Nephron progenitor cell (in vitro differentiated cells): Measurements from ENCODE around the gene HGS.

Experiments
- DNase-seq: peaks from one replicate; pipeline ENCODE4 v3.0.0; 2021
- H3K27ac Mint-ChIP-seq: 2 replicates; pipeline ENCODE4 v1.8.0; 2021; ENCODE audit warnings: mild to moderate bottlenecking, moderate library complexity, mixed read lengths
- H3K27me3 Mint-ChIP-seq: 2 replicates; pipeline ENCODE4 v1.8.0; 2021; ENCODE audit warnings: mild to moderate bottlenecking, low read depth, mixed read lengths; ENCODE audit not compliant: poor library complexity
- H3K36me3 Mint-ChIP-seq: 2 replicates; pipeline ENCODE4 v1.8.0; 2021; ENCODE audit warnings: low read depth, mixed read lengths
- H3K4me1 Mint-ChIP-seq: 2 replicates; pipeline ENCODE4 v1.8.0; 2021; ENCODE audit warnings: mixed read lengths
- H3K4me3 Mint-ChIP-seq: 2 replicates; pipeline ENCODE4 v1.8.0; 2021; ENCODE audit warnings: mild to moderate bottlenecking, moderate library complexity, mixed read lengths
- H3K9me3 Mint-ChIP-seq: 2 replicates; pipeline ENCODE4 v1.8.0; 2021; ENCODE audit warnings: mild to moderate bottlenecking, moderate library complexity, mixed read lengths
- TF ChIP-seq, protein P1 (sequence below): fragments of 200-600 bp; sonication (generic); IDR thresholded peaks from 2 replicates; pipeline ENCODE4 v1.5.0; 2021; ENCODE audit warnings: antibody characterized with exemption

HGS gene, protein sequence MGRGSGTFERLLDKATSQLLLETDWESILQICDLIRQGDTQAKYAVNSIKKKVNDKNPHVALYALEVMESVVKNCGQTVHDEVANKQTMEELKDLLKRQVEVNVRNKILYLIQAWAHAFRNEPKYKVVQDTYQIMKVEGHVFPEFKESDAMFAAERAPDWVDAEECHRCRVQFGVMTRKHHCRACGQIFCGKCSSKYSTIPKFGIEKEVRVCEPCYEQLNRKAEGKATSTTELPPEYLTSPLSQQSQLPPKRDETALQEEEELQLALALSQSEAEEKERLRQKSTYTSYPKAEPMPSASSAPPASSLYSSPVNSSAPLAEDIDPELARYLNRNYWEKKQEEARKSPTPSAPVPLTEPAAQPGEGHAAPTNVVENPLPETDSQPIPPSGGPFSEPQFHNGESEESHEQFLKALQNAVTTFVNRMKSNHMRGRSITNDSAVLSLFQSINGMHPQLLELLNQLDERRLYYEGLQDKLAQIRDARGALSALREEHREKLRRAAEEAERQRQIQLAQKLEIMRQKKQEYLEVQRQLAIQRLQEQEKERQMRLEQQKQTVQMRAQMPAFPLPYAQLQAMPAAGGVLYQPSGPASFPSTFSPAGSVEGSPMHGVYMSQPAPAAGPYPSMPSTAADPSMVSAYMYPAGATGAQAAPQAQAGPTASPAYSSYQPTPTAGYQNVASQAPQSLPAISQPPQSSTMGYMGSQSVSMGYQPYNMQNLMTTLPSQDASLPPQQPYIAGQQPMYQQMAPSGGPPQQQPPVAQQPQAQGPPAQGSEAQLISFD

DNA sequence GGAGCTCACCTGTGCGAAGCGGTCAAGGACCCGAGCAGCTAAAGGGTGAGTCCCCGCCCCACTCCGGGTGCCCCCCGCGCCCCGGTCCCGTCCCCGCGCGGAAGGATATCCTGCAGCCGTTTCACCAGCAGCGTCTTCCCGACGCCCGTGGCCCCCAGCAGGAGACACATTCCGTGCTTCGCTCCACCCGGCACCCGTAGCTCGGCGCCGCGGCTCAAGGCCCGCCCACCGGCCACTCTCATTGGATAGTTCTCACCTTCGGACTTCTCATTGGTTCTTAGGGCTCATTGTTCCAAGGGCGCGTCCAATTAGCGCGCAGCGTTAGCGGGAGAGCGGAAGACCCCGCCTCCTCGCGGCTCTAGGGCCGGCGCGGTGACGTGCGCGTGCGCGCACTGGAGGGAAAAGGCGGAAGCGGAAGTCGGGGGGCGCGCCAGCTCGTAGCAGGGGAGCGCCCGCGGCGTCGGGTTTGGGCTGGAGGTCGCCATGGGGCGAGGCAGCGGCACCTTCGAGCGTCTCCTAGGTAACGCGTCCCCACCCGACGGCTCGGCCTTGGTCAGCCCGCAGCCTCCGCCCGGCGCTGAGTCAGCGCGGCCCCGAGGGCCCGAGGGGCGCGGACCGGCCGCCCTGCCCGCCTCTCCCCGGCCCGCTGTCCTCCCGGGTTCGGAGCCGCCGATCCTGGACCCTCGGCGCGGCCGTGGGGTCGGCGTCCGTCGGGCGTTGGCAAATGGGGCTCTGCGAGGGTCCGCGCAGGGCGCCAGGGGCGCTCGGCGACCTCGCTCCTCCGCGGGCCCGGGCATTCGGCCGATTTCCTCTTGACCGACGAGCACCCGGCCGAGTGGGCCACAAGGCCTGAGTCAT, at the start of gene HGS, which contains the start of gene ARL16:
TSS of gene HGS (plus strand) at position 428 of the 858 bp plus-strand sequence. CDS start at position 484, 56 bp downstream.
TSS of gene ARL16 (minus strand) at position 214 of the 858 bp plus-strand sequence. CDS start at position 170, 44 bp downstream.
- H3K27ac Mint-ChIP-seq: peak within 1 kb of the TSS; percentile 95
- TF ChIP-seq, protein P1, sequence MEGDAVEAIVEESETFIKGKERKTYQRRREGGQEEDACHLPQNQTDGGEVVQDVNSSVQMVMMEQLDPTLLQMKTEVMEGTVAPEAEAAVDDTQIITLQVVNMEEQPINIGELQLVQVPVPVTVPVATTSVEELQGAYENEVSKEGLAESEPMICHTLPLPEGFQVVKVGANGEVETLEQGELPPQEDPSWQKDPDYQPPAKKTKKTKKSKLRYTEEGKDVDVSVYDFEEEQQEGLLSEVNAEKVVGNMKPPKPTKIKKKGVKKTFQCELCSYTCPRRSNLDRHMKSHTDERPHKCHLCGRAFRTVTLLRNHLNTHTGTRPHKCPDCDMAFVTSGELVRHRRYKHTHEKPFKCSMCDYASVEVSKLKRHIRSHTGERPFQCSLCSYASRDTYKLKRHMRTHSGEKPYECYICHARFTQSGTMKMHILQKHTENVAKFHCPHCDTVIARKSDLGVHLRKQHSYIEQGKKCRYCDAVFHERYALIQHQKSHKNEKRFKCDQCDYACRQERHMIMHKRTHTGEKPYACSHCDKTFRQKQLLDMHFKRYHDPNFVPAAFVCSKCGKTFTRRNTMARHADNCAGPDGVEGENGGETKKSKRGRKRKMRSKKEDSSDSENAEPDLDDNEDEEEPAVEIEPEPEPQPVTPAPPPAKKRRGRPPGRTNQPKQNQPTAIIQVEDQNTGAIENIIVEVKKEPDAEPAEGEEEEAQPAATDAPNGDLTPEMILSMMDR: no peak
- H3K9me3 Mint-ChIP-seq: no peaks in the 10 kb centered on the region
- peaks cover 9% of the 10 kb centered on the region for H3K36me3 Mint-ChIP-seq
- DNase-seq: peak; percentile 98
- peak within 1 kb of the TSS; percentile 93 for H3K4me3 Mint-ChIP-seq
- peaks cover 2% of the 10 kb centered on the region for H3K27me3 Mint-ChIP-seq
- peaks cover 30% of the 10 kb centered on the region for H3K4me1 Mint-ChIP-seq

DNA sequence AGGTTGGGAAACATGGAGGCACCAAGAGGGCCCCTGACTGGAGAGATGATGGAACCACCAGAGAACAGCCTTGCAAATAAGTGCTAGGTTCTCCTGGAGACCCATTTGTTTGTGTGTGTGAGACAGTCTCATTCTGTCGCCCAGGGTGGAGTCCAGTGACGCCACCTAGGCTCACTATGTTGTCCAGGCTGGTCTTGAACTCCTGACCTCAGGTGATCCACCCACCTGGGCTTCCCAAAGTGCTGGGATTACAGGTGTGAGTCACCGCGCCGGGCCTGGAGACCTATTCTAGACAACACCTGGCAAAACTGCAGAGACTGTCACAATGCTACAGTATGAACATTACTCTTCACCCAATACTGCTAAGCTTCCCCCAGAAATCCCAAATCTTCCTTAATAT, 48.4 kb upstream of the HGS start:
- H3K27ac Mint-ChIP-seq: peak overlapping the region; percentile 93
- H3K27me3 Mint-ChIP-seq: peaks cover 3% of the 10 kb centered on the region

DNA sequence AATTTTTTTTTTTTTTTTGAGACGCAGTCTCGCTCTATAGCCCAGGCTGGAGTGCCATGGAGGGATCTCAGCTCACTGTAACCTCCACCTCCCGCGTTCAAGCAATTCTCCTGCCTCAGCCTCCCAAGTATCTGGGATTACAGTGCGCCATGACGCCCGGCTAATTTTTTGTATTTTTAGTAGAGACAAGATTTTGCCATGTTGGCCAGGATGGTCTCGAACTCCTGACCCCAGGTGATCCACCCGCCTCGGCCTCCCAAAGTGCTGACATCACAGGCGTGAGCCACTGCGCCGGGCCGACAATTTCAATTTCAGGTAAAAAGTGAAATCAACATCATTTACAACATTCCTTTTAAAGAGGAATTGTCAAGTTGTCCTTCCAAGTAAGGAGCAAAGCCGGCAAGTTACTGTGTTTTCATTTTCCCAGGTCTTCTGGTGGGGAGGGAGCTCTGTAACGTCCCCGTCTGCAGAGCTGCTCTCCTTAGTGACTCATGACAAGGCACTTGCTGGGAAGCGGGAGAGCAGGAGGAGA, 47.8 kb upstream of the HGS start:
- H3K4me3 Mint-ChIP-seq: peak overlapping the region; percentile 94
- TF ChIP-seq, protein P1: no peak
- H3K27me3 Mint-ChIP-seq: peaks cover 3% of the 10 kb centered on the region
- no peak for DNase-seq
- peaks cover 13% of the 10 kb centered on the region for H3K36me3 Mint-ChIP-seq
- peak overlapping the region; percentile 93 for H3K27ac Mint-ChIP-seq
- H3K4me1 Mint-ChIP-seq: peaks cover 31% of the 10 kb centered on the region
- no peaks in the 10 kb centered on the region for H3K9me3 Mint-ChIP-seq

More for the DNA sequence above, 48.4 kb upstream of the HGS start:
- no peaks in the 10 kb centered on the region for H3K9me3 Mint-ChIP-seq
- peaks cover 31% of the 10 kb centered on the region for H3K4me1 Mint-ChIP-seq
- peak overlapping the region; percentile 94 for H3K4me3 Mint-ChIP-seq
- H3K36me3 Mint-ChIP-seq: peaks cover 14% of the 10 kb centered on the region
- no peak for DNase-seq
- TF ChIP-seq, protein P1: no peak

DNA sequence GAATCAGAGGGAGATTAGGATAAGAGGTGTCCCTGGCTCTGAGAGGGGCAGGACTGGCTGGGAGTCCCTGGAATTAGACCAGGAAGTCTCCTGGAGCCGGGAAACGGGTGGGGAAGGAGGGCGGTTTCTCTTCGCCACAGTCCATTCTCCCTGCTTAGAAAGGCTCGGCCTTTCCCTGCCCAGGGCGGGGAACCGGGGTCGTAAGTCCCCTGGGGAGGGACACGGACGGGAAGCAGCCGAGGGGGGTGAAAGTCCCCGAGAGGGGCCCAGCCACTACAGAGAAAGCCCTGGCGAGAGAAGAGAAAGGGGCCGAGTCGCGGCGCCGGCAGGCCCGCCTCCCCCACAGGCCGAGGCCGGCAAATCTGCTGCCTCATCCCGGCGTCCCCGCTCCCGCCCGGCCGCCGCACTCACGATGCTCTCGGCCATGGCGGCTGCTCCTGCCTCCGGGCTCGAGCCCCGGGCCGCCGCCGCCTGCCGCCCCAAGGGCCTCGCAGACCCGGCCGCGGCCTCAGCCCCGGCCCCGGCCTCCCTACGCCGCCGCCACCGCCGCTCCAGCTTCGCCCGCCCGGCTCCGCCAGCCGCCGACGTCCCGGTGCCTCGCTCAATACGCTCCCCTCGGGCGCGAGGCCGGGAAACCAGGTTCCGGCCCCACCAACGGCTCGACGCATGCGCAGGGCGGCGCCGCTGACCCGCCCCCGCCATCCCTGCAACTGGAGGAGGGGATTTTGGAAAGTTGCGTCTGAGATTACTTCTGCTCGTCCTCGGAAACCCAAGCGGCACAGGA, 47.1 kb upstream of the HGS start, which contains the start of the genes NPLOC4 and TSPAN10:
TSS of gene NPLOC4 (minus strand) at position 608 of the 784 bp plus-strand sequence. CDS start at position 426, 182 bp downstream.
TSS of gene TSPAN10 (plus strand) at position 692 of the 784 bp plus-strand sequence. CDS start 5,217 bp downstream, outside the sequence.
- Mint-ChIP-seq H3K36me3 (peaks cover 8% of the 10 kb centered on the region), H3K27me3 (peaks cover 3% of the 10 kb centered on the region), H3K4me1 (peaks cover 35% of the 10 kb centered on the region), H3K27ac (peak within 1 kb of the TSS; percentile 93), H3K4me3 (peak within 1 kb of the TSS; percentile 94), H3K9me3 (no peaks in the 10 kb centered on the region)
- TF ChIP-seq, protein P1: no peak
- DNase-seq: peak; percentile 94
